Natural killer cell (primary cell): ENCODE measurements around the gene CYP26A1. TPM values are rescaled to one million over a fixed set of nuclear protein-coding genes. Genes with fewer than 3 reads are reported as not detected.

Source experiments
- ATAC-seq, 3 donors: fragments of 150-1000 bp in 2 of 3; fragments of 200-7000 bp in 1 of 3; cut with Tn5 transposase; 1 replicate in 1 of 3; 2 replicates in 2 of 3; pipeline ENCODE4 v1.10.0; 2021; ENCODE audit warnings: mild to moderate bottlenecking in 2 of 3, moderate library complexity in 2 of 3
- DNase-seq, 2 donors: peaks; one replicate each; pipeline versions ENCODE4 v3.0.0 to v3.0.0-alpha.2; 2013 to 2021; ENCODE audit warnings: mixed read lengths in 1 of 2
- H3K27ac ChIP-seq: one replicate; pipeline ENCODE4 v1.5.1; 2013; ENCODE audit warnings: mild to moderate bottlenecking, low read length
- H3K27me3 ChIP-seq: one replicate; pipeline ENCODE4 v1.6.1; 2013; ENCODE audit warnings: low read length; ENCODE audit not compliant: control insufficient read depth, insufficient read depth
- H3K36me3 ChIP-seq: one replicate; pipeline ENCODE4 v1.6.1; 2013; ENCODE audit warnings: low read length; ENCODE audit not compliant: control insufficient read depth, insufficient read depth
- H3K4me1 ChIP-seq: one replicate; pipeline ENCODE4 v1.6.1; 2013; ENCODE audit warnings: low read length; ENCODE audit not compliant: control insufficient read depth, insufficient read depth
- H3K4me3 ChIP-seq: one replicate; pipeline ENCODE4 v1.5.1; 2013; ENCODE audit warnings: low read length
- H3K9me3 ChIP-seq: one replicate; pipeline ENCODE4 v1.6.1; 2013; ENCODE audit warnings: low read length; ENCODE audit not compliant: control insufficient read depth, insufficient read depth
- H3K27ac Mint-ChIP-seq, 2 donors: one replicate each; pipeline ENCODE4 v1.8.0; 2022; ENCODE audit warnings: mild to moderate bottlenecking in 2 of 2, mixed read lengths in 2 of 2, moderate library complexity in 1 of 2
- H3K27me3 Mint-ChIP-seq, 2 donors: one replicate each; pipeline ENCODE4 v1.8.0; 2022; ENCODE audit warnings: low read depth in 2 of 2, mixed read lengths in 2 of 2
- H3K36me3 Mint-ChIP-seq: one replicate; pipeline ENCODE4 v1.8.0; 2022; ENCODE audit warnings: mixed read lengths
- H3K4me1 Mint-ChIP-seq, 2 donors: one replicate each; pipeline ENCODE4 v1.8.0; 2022; ENCODE audit warnings: mixed read lengths in 2 of 2
- H3K4me3 Mint-ChIP-seq: one replicate; pipeline ENCODE4 v1.8.0; 2022; ENCODE audit warnings: mild to moderate bottlenecking, moderate library complexity, mixed read lengths
- H3K9me3 Mint-ChIP-seq, 2 donors: one replicate each; pipeline ENCODE4 v1.8.0; 2022; ENCODE audit warnings: mixed read lengths in 2 of 2
- WGBS: methylation state at CpG from one replicate; pipeline ENCODE4 v1.1.7; 2013; ENCODE audit warnings: missing lambda C conversion rate; ENCODE audit not compliant: insufficient coverage; 5-methylcytosine and 5-hydroxymethylcytosine counted together
- intact Hi-C: fragments of 100-400 bp; cut with micrococcal nuclease; formaldehyde crosslinking; loops from one replicate; pipeline ENCODE4 v1.14.2; 2022
- total RNA-seq, 4 donors: library from RNA; stranded (reverse); fragments of 120-200 nt in 1 of 4; gene quantifications; one replicate each; pipeline versions ENCODE4 v1.2.3 to v1.2.4, GENCODE V29; 2013 to 2022
- TF ChIP-seq, protein P1 (sequence below): fragments of 200-600 bp; IDR thresholded peaks from one replicate; pipeline ENCODE4 v1.8.0; 2022; ENCODE audit warnings: antibody characterized with exemption

The CYP26A1 gene
- total RNA-seq, 3 donors from 2014 or later (not counting 1 experiment from before 2014, with no cell fraction given): not detected

GRCh38 chr10:93070378-93071176 lies 3.1 kb upstream of the CYP26A1 start:
- ATAC-seq: no peak
- intact Hi-C loops: no loop called here
- Mint-ChIP-seq H3K4me3 (peak overlapping the region; percentile 33), H3K4me1 (peaks cover 4 to 8% of the 10 kb centered on the region in 2 donors), H3K27ac (no peak overlapping the region), H3K27me3 (peaks cover 41 to 61% of the 10 kb centered on the region in 2 donors), H3K36me3 (no peaks in the 10 kb centered on the region), H3K9me3 (no peaks in the 10 kb centered on the region)
- Histone ChIP-seq H3K27me3 (peaks cover 36% of the 10 kb centered on the region), H3K4me1 (peaks cover 34% of the 10 kb centered on the region), H3K27ac (no peak overlapping the region), H3K36me3 (no peaks in the 10 kb centered on the region), H3K9me3 (no peaks in the 10 kb centered on the region), H3K4me3 (no peak overlapping the region)
- no peak for DNase-seq
- TF ChIP-seq, protein P1, sequence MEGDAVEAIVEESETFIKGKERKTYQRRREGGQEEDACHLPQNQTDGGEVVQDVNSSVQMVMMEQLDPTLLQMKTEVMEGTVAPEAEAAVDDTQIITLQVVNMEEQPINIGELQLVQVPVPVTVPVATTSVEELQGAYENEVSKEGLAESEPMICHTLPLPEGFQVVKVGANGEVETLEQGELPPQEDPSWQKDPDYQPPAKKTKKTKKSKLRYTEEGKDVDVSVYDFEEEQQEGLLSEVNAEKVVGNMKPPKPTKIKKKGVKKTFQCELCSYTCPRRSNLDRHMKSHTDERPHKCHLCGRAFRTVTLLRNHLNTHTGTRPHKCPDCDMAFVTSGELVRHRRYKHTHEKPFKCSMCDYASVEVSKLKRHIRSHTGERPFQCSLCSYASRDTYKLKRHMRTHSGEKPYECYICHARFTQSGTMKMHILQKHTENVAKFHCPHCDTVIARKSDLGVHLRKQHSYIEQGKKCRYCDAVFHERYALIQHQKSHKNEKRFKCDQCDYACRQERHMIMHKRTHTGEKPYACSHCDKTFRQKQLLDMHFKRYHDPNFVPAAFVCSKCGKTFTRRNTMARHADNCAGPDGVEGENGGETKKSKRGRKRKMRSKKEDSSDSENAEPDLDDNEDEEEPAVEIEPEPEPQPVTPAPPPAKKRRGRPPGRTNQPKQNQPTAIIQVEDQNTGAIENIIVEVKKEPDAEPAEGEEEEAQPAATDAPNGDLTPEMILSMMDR: no peak
- WGBS: 68% methylated on average over 5 of the region's 5 CpGs

DNA sequence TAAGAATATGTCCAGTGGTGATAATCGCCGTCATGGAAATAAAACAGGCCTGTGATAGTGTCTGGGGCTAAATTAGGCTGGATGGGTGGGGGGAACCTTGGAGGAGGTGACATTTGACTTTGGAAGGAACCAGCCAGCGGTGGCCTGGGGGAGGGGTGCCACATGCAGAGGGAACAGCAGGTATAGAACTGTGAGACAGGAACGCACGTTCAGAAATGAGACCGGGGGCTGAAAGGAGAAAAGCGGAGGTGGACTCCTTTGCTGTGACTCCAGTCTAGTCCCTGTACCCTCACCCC lies 2.6 kb upstream of the CYP26A1 start:
- H3K9me3 ChIP-seq: no peaks in the 10 kb centered on the region
- H3K4me3 Mint-ChIP-seq: peak overlapping the region; percentile 33
- intact Hi-C loops: no loop called here
- H3K9me3 Mint-ChIP-seq: no peaks in the 10 kb centered on the region
- peaks cover 36% of the 10 kb centered on the region for H3K27me3 ChIP-seq
- H3K4me3 ChIP-seq: no peak overlapping the region
- no peak overlapping the region for H3K27ac ChIP-seq
- no peaks in the 10 kb centered on the region for H3K36me3 Mint-ChIP-seq
- H3K4me1 Mint-ChIP-seq: peaks cover 4 to 8% of the 10 kb centered on the region in 2 donors
- ATAC-seq (no peak), DNase-seq (no peak)
- WGBS: 48% methylated on average over 6 of the region's 7 CpGs
- H3K27me3 Mint-ChIP-seq: peaks cover 46 to 66% of the 10 kb centered on the region in 2 donors
- H3K4me1 ChIP-seq: peaks cover 34% of the 10 kb centered on the region
- TF ChIP-seq, protein P1: no peak
- no peaks in the 10 kb centered on the region for H3K36me3 ChIP-seq
- no peak overlapping the region for H3K27ac Mint-ChIP-seq

GRCh38 chr10:93071674-93072224 lies 1.9 kb upstream of the CYP26A1 start:
- no peaks in the 10 kb centered on the region for H3K36me3 ChIP-seq
- TF ChIP-seq, protein P1: no peak
- ATAC-seq (no peak), DNase-seq (no peak)
- H3K4me3 ChIP-seq: no peak overlapping the region
- Mint-ChIP-seq H3K9me3 (no peaks in the 10 kb centered on the region), H3K4me3 (no peak overlapping the region), H3K4me1 (peaks cover 4 to 8% of the 10 kb centered on the region in 2 donors), H3K27ac (no peak overlapping the region), H3K27me3 (peaks cover 47 to 67% of the 10 kb centered on the region in 2 donors), H3K36me3 (no peaks in the 10 kb centered on the region)
- H3K27ac ChIP-seq: no peak overlapping the region
- peaks cover 34% of the 10 kb centered on the region for H3K4me1 ChIP-seq
- H3K27me3 ChIP-seq: peaks cover 36% of the 10 kb centered on the region
- intact Hi-C loops: no loop called here
- H3K9me3 ChIP-seq: no peaks in the 10 kb centered on the region
- 2% methylated on average over 36 of the region's 37 CpGs for WGBS
